HCT116 (cell line): Measurements from ENCODE around the gene RAPGEFL1. TPM values are rescaled to one million over a fixed set of nuclear protein-coding genes. Genes with fewer than 3 reads are reported as not detected.

Source experiments
- ATAC-seq: fragments of 200-7000 bp; cut with Tn5 transposase; 2 replicates; pipeline ENCODE4 v1.9.1; 2020; ENCODE audit warnings: mild to moderate bottlenecking, moderate library complexity
- BruUV-seq: library from RNA; stranded (reverse); fragments of 400-500 nt; replicated peaks from 2 replicates; lab custom pipeline; 2021; lab: Mats Ljungman, UMichigan
- CTCF ChIA-PET: fragments of 300-600 bp; sonication (Branson Sonifier 250); formaldehyde crosslinking; loops from one replicate; lab custom pipeline; 2021; ENCODE audit warnings: antibody characterized with exemption; lab: Charles Lee
- POLR2A ChIA-PET: fragments of 300-600, 350-600 bp; sonication (Branson Sonifier 250); formaldehyde crosslinking; loops from one replicate; lab custom pipeline; 2021; ENCODE audit warnings: antibody characterized with exemption; lab: Charles Lee
- RAD21 ChIA-PET, 2 experiments: fragments of 300-600 bp; sonication (Branson Sonifier 250); formaldehyde crosslinking; loops; one replicate each; lab custom pipeline; 2023; ENCODE audit warnings: low total read pairs in 2 of 2; ENCODE audit not compliant: uncharacterized antibody in 2 of 2, unreplicated experiment in 2 of 2, low non-redundant PET in 1 of 2; lab: Charles Lee
- DNase-seq: peaks from one replicate; pipeline ENCODE4 v3.0.0-alpha.2; 2010; ENCODE audit warnings: low read depth, low spot score
- H2AFZ ChIP-seq: fragments of 200-600 bp; shearing (Covaris generic), sonication (generic); 2 replicates; pipeline ENCODE4 v1.6.1; 2017; ENCODE audit warnings: low read depth, mixed run types, mixed read lengths, antibody characterized with exemption, low read length; ENCODE audit not compliant: poor library complexity, severe bottlenecking
- H3K27ac ChIP-seq: 2 replicates; pipeline ENCODE4 v1.5.1; 2012; ENCODE audit warnings: low read depth, low read length
- H3K27me3 ChIP-seq: fragments of 200-600 bp; sonication (generic); 2 replicates; pipeline ENCODE4 v1.6.1; 2016; ENCODE audit warnings: mixed run types, low read length, mixed read lengths; ENCODE audit not compliant: insufficient read depth
- H3K36me3 ChIP-seq, 2 experiments: fragments of 200-500 bp in 1 of 2; fragments of 200-600 bp in 1 of 2; sonication (Bioruptor generic) in 1 of 2; sonication (generic) in 1 of 2; 2 replicates each; pipeline versions ENCODE4 v1.5.1 to v1.6.1; 2014 to 2016; ENCODE audit warnings: low read length in 2 of 2, inconsistent platforms in 1 of 2, mixed read lengths in 1 of 2, mixed run types in 1 of 2; ENCODE audit not compliant: insufficient read depth in 2 of 2, control insufficient read depth in 1 of 2
- H3K4me1 ChIP-seq, 2 experiments: fragments of 200-600 bp in 1 of 2; sonication (generic) in 1 of 2; 2 replicates each; pipeline versions ENCODE4 v1.5.1 to v1.6.1; 2012 to 2017; ENCODE audit warnings: low read length in 2 of 2, inconsistent platforms in 1 of 2, mild to moderate bottlenecking in 1 of 2, mixed read lengths in 1 of 2, mixed run types in 1 of 2, moderate library complexity in 1 of 2; ENCODE audit not compliant: insufficient read depth in 2 of 2, control insufficient read depth in 1 of 2
- H3K4me2 ChIP-seq: fragments of 200-600 bp; sonication (generic); 2 replicates; pipeline ENCODE4 v1.6.1; 2017; ENCODE audit warnings: mixed run types, low read length, mixed read lengths
- H3K4me3 ChIP-seq, 2 experiments: fragments of 200-600 bp in 1 of 2; sonication (generic) in 1 of 2; replicated peaks in 1 of 2; 2 replicates each; pipeline ENCODE4 v1.5.1; 2011 to 2016; ENCODE audit warnings: low read length in 2 of 2, control low read depth in 1 of 2, low read depth in 1 of 2, mild to moderate bottlenecking in 1 of 2, mixed read lengths in 1 of 2, mixed run types in 1 of 2
- H3K79me2 ChIP-seq: fragments of 200-600 bp; sonication (generic); 2 replicates; pipeline ENCODE4 v1.6.1; 2017; ENCODE audit warnings: mild to moderate bottlenecking, mixed run types, low read length, moderate library complexity, mixed read lengths; ENCODE audit not compliant: insufficient read depth
- H3K9ac ChIP-seq: fragments of 200-600 bp; sonication (generic); 2 replicates; pipeline ENCODE4 v1.6.1; 2016; ENCODE audit warnings: low read length, mixed read lengths
- H3K9me2 ChIP-seq: fragments of 200-600 bp; sonication (generic), shearing (Covaris generic); 2 replicates; pipeline ENCODE4 v1.6.1; 2017; ENCODE audit warnings: mixed run types, mild to moderate bottlenecking, moderate library complexity; ENCODE audit not compliant: insufficient read depth
- H3K9me3 ChIP-seq, 2 experiments: fragments of 200-500 bp in 1 of 2; fragments of 200-600 bp in 1 of 2; sonication (Bioruptor generic) in 1 of 2; sonication (generic) in 1 of 2; 2 replicates each; pipeline ENCODE4 v1.6.1; 2014 to 2017; ENCODE audit warnings: low read length in 2 of 2, mixed read lengths in 2 of 2, inconsistent platforms in 1 of 2, low read depth in 1 of 2, mild to moderate bottlenecking in 1 of 2, mixed run types in 1 of 2, moderate library complexity in 1 of 2; ENCODE audit not compliant: control insufficient read depth in 1 of 2, insufficient read depth in 1 of 2
- H4K20me1 ChIP-seq: fragments of 200-600 bp; sonication (generic), shearing (Covaris generic); 2 replicates; pipeline ENCODE4 v1.6.1; 2017; ENCODE audit warnings: mixed run types, mild to moderate bottlenecking, moderate library complexity; ENCODE audit not compliant: insufficient read depth
- CEBPB ChIP-seq: IDR thresholded peaks from 2 replicates; pipeline ENCODE4 v1.6.1; 2012; ENCODE audit warnings: low read depth
- EGR1 ChIP-seq: IDR thresholded peaks from 2 replicates; pipeline ENCODE4 v1.6.1; 2012; ENCODE audit warnings: low read depth
- EZH2 ChIP-seq: fragments of 200-600 bp; sonication (generic); IDR thresholded peaks from 2 replicates; pipeline ENCODE4 v1.6.1; 2017; ENCODE audit warnings: antibody characterized with exemption, mixed run types
- EZH2phosphoT487 ChIP-seq: fragments of 200-600 bp; IDR thresholded peaks from 2 replicates; pipeline ENCODE4 v1.6.1; 2018; ENCODE audit warnings: antibody characterized with exemption, borderline replicate concordance
- POLR2A ChIP-seq: IDR thresholded peaks from 2 replicates; pipeline ENCODE4 v1.7.0; 2011; ENCODE audit warnings: borderline replicate concordance; ENCODE audit not compliant: insufficient read depth, insufficient read length; ENCODE audit errors: extremely low read depth
- POLR2AphosphoS5 ChIP-seq: IDR thresholded peaks from 2 replicates; pipeline ENCODE4 v1.6.1; 2011; ENCODE audit warnings: mild to moderate bottlenecking, low read depth, low read length, moderate library complexity
- RAD21 ChIP-seq: IDR thresholded peaks from 2 replicates; pipeline ENCODE4 v1.6.1; 2012; ENCODE audit warnings: low read depth, mild to moderate bottlenecking
- SIN3A ChIP-seq: IDR thresholded peaks from 2 replicates; pipeline ENCODE4 v1.6.1; 2012; ENCODE audit warnings: low read depth
- SP1 ChIP-seq: IDR thresholded peaks from 2 replicates; pipeline ENCODE4 v1.6.1; 2012; ENCODE audit warnings: low read depth
- SRF ChIP-seq: IDR thresholded peaks from 2 replicates; pipeline ENCODE4 v1.6.1; 2012; ENCODE audit warnings: low read depth
- TCF7L2 ChIP-seq: IDR thresholded peaks from 2 replicates; pipeline ENCODE4 v1.7.0; 2011; ENCODE audit warnings: borderline replicate concordance, inconsistent platforms; ENCODE audit not compliant: insufficient read depth, insufficient read length; ENCODE audit errors: extremely low read depth
- YY1 ChIP-seq: IDR thresholded peaks from 2 replicates; pipeline ENCODE4 v1.6.1; 2011; ENCODE audit warnings: low read length, low read depth, moderate library complexity, mild to moderate bottlenecking; ENCODE audit not compliant: insufficient replicate concordance; ENCODE audit errors: extremely low read depth
- ZFX ChIP-seq: fragments of 450-650 bp; IDR thresholded peaks from 2 replicates; pipeline ENCODE4 v1.6.1; 2017
- ZNF274 ChIP-seq: fragments of 200-500 bp; sonication (Bioruptor generic); IDR thresholded peaks from 2 replicates; pipeline ENCODE4 v1.6.1; 2014; ENCODE audit warnings: mild to moderate bottlenecking, low read depth, low read length, inconsistent platforms
- intact Hi-C: fragments of 100-400 bp; cut with micrococcal nuclease; formaldehyde crosslinking; loops from 2 replicates; pipeline ENCODE4 v1.10.0; 2022
- total RNA-seq: library from RNA; stranded (reverse); gene quantifications from one replicate; pipeline ENCODE4 v1.2.1, GENCODE V29; 2021; ENCODE audit not compliant: unreplicated experiment
- TF ChIP-seq, protein P1 (sequence below): IDR thresholded peaks from 2 replicates; pipeline ENCODE4 v1.6.1; 2012
- TF ChIP-seq, protein P2 (sequence below), 3 experiments: fragments of 200-600 bp in 1 of 3; sonication (generic) in 1 of 3; IDR thresholded peaks in 2 of 3; conservative IDR thresholded peaks in 1 of 3; 2 replicates each; pipeline ENCODE4 v1.5.1; 2012 to 2017; ENCODE audit warnings: low read depth in 2 of 3, low read length in 2 of 3, antibody characterized with exemption in 1 of 3, borderline replicate concordance in 1 of 3, control low read depth in 1 of 3, mild to moderate bottlenecking in 1 of 3, mixed read lengths in 1 of 3, mixed run types in 1 of 3, moderate library complexity in 1 of 3; ENCODE audit not compliant: insufficient read depth in 1 of 3
- TF ChIP-seq, protein P3 (sequence below): IDR thresholded peaks from 2 replicates; pipeline ENCODE4 v1.6.1; 2012; ENCODE audit warnings: low read depth
- TF ChIP-seq, protein P4 (sequence below): IDR thresholded peaks from 2 replicates; pipeline ENCODE4 v1.6.1; 2012
- TF ChIP-seq, protein P5 (sequence below): IDR thresholded peaks from 2 replicates; pipeline ENCODE4 v1.6.1; 2011; ENCODE audit warnings: mild to moderate bottlenecking, low read length, moderate library complexity; ENCODE audit not compliant: insufficient replicate concordance; ENCODE audit errors: extremely low read depth

The RAPGEFL1 gene
- total RNA-seq, 1 experiment from 2014 or later = 9.7 TPM

DNA sequence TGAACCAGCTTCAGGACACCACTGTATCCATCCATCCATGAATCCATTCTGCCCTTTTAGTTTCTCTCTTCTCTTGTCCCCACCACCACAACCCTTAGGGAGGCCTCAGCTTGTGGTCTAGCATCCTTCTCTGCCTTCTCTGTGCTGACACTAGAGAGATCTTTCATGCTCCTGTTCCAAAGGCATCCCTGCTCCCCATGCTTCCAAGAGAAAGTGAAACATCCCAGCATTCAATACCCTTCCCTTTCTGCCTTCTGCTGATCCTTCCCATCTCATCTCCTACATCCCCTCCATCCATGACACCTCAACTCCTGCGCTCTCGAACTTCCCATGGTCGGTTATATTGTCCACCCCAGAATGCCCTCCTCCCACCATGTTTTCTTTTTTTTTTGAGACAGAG lies 10.0 kb downstream of the RAPGEFL1 start:
- Histone ChIP-seq H3K4me3 (no peak overlapping the region), H2AFZ (no peak overlapping the region), H3K27me3 (no peaks in the 10 kb centered on the region), H3K27ac (no peak overlapping the region), H3K4me1 (peaks cover 7 to 18% of the 10 kb centered on the region in 2 experiments; a peak in 3 of 4 replicates), H3K9me2 (no peaks in the 10 kb centered on the region), H4K20me1 (no peaks in the 10 kb centered on the region), H3K4me2 (no peak overlapping the region), H3K36me3 (no peaks in the 10 kb centered on the region), H3K79me2 (no peaks in the 10 kb centered on the region), H3K9ac (no peak overlapping the region), H3K9me3 (no peaks in the 10 kb centered on the region)
- intact Hi-C loops = no loop called here
- CTCF ChIA-PET = no interaction called here
- RAD21 ChIA-PET = no interaction called here
- DNase-seq (no peak), ATAC-seq (no peak)
- no peak for TF ChIP-seq EGR1
- no peak for TF ChIP-seq ZFX
- TF ChIP-seq, protein P1, sequence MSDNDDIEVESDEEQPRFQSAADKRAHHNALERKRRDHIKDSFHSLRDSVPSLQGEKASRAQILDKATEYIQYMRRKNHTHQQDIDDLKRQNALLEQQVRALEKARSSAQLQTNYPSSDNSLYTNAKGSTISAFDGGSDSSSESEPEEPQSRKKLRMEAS = no peak
- TF ChIP-seq, protein P2, sequence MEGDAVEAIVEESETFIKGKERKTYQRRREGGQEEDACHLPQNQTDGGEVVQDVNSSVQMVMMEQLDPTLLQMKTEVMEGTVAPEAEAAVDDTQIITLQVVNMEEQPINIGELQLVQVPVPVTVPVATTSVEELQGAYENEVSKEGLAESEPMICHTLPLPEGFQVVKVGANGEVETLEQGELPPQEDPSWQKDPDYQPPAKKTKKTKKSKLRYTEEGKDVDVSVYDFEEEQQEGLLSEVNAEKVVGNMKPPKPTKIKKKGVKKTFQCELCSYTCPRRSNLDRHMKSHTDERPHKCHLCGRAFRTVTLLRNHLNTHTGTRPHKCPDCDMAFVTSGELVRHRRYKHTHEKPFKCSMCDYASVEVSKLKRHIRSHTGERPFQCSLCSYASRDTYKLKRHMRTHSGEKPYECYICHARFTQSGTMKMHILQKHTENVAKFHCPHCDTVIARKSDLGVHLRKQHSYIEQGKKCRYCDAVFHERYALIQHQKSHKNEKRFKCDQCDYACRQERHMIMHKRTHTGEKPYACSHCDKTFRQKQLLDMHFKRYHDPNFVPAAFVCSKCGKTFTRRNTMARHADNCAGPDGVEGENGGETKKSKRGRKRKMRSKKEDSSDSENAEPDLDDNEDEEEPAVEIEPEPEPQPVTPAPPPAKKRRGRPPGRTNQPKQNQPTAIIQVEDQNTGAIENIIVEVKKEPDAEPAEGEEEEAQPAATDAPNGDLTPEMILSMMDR (IDR thresholded peaks at IDR 0.05 in 2 of 3, conservative IDR thresholded peaks at IDR 0.05 in 1 of 3; ENCODE audit: borderline replicate concordance in 1 of 3, insufficient read depth in 1 of 3, low read depth in 2 of 3, low read length in 2 of 3) = no peak
- no peak for TF ChIP-seq POLR2A
- TF ChIP-seq, protein P3, sequence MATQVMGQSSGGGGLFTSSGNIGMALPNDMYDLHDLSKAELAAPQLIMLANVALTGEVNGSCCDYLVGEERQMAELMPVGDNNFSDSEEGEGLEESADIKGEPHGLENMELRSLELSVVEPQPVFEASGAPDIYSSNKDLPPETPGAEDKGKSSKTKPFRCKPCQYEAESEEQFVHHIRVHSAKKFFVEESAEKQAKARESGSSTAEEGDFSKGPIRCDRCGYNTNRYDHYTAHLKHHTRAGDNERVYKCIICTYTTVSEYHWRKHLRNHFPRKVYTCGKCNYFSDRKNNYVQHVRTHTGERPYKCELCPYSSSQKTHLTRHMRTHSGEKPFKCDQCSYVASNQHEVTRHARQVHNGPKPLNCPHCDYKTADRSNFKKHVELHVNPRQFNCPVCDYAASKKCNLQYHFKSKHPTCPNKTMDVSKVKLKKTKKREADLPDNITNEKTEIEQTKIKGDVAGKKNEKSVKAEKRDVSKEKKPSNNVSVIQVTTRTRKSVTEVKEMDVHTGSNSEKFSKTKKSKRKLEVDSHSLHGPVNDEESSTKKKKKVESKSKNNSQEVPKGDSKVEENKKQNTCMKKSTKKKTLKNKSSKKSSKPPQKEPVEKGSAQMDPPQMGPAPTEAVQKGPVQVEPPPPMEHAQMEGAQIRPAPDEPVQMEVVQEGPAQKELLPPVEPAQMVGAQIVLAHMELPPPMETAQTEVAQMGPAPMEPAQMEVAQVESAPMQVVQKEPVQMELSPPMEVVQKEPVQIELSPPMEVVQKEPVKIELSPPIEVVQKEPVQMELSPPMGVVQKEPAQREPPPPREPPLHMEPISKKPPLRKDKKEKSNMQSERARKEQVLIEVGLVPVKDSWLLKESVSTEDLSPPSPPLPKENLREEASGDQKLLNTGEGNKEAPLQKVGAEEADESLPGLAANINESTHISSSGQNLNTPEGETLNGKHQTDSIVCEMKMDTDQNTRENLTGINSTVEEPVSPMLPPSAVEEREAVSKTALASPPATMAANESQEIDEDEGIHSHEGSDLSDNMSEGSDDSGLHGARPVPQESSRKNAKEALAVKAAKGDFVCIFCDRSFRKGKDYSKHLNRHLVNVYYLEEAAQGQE = no peak
- TF ChIP-seq POLR2AphosphoS5 = no peak
- no peak for TF ChIP-seq SRF
- TF ChIP-seq EZH2phosphoT487 = no peak
- no peak for TF ChIP-seq YY1
- TF ChIP-seq RAD21 = no peak
- TF ChIP-seq ZNF274 = no peak
- TF ChIP-seq SIN3A = no peak
- TF ChIP-seq, protein P4, sequence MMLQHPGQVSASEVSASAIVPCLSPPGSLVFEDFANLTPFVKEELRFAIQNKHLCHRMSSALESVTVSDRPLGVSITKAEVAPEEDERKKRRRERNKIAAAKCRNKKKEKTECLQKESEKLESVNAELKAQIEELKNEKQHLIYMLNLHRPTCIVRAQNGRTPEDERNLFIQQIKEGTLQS = no peak
- no peak for TF ChIP-seq TCF7L2
- TF ChIP-seq, protein P5, sequence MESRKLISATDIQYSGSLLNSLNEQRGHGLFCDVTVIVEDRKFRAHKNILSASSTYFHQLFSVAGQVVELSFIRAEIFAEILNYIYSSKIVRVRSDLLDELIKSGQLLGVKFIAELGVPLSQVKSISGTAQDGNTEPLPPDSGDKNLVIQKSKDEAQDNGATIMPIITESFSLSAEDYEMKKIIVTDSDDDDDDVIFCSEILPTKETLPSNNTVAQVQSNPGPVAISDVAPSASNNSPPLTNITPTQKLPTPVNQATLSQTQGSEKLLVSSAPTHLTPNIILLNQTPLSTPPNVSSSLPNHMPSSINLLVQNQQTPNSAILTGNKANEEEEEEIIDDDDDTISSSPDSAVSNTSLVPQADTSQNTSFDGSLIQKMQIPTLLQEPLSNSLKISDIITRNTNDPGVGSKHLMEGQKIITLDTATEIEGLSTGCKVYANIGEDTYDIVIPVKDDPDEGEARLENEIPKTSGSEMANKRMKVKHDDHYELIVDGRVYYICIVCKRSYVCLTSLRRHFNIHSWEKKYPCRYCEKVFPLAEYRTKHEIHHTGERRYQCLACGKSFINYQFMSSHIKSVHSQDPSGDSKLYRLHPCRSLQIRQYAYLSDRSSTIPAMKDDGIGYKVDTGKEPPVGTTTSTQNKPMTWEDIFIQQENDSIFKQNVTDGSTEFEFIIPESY = no peak
- TF ChIP-seq CEBPB = no peak
- TF ChIP-seq EZH2 = no peak
- no peak for TF ChIP-seq SP1
- POLR2A ChIA-PET = no interaction called here
- no TSS peak for BruUV-seq
